Stimulated activated CD8-positive, alpha-beta memory T cell treated with anti-CD3 and anti-CD28 coated beads, Interleukin-4, amount 100 ng/mL, for 1 hour (primary cell): Measurements from ENCODE around the gene ARHGAP24.
"Not testable (repeated sequence)": the region's sequence is repeated elsewhere in the genome, so short reads cannot be mapped to it uniquely, and the experiment has no call there.

Source experiments
- DNase-seq, 2 donors: peaks; one replicate each; pipeline ENCODE4 v3.0.0-alpha.2; 2020; ENCODE audit warnings: low read depth in 2 of 2, low spot score in 1 of 2

The ARHGAP24 gene

DNA sequence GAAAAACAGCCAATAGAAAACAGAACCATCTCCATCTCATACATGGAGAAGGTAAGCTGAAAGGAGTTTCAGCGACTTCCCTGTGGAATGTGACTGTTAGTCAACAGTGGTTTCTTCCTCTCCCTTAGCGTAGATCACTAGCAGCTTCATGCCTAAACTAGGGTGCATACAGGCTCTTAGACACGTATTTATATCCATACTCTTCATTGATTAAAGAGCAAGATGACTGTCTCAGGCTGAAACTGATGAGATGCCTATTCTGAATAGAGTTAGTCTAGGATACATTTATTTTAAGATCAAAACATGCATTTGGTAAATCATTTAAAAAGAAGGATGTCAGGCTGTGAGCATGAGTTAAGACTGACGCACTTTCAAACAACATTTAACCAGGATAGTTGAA is 423.3 kb downstream of the ARHGAP24 start:
- no peak for DNase-seq

DNA sequence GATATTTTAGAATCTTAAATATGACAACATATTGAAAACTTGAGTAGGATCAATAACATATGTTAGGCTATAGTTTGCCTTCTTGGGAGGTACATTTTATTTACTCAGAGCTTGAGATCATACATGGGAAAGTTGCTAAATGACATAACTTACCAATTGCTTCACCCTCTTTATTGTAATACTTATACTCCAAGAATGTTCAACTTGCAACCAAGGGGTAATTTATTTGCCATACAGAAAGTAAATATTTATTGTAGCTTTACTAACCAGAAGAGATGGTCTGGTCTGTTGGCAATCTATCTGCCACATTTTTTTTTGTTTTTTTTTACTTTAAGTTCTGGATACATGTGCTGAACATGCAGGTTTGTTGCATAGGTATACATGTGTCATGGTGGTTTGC is 426.6 kb downstream of the ARHGAP24 start:
- no peak for DNase-seq

DNA sequence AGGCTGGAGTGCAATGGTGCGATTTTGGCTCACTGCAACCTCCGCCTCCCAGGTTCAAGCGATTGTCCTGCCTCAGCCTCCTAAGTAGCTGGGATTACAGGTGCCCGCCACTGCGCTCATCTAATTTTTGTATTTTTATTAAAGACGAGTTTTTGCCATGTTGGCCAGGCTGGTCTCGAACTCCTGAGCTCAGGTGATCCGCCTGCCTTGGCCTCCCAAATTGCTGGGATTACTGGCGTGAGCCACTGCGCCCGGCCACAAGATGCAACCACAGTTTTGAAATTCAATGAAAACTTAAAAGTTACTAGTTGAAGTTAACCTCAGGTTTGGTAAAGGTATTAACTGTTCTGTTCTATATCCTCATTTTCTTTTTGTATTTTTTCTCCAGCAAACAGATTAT is 427.7 kb downstream of the ARHGAP24 start:
- DNase-seq: not testable (repeated sequence)

DNA sequence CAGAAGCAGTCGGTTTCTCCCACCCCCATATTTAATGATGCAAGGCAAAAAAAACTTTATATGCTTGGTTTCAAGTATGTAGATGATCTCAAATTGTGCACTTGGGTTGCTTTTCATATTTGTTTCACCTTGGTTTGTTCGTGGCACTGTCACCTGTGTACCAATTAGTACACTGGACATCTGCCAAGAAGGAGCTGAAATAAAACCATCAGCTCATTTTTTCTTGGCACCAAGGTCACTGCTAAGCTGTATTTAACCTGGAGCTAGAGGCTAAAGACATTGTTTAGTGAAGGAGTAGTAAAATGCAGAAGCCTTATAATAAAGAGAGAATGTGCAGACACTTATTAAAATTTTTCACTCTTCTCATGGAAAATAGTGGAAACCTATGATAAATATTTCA is 430.8 kb downstream of the ARHGAP24 start:
- DNase-seq: no peak

DNA sequence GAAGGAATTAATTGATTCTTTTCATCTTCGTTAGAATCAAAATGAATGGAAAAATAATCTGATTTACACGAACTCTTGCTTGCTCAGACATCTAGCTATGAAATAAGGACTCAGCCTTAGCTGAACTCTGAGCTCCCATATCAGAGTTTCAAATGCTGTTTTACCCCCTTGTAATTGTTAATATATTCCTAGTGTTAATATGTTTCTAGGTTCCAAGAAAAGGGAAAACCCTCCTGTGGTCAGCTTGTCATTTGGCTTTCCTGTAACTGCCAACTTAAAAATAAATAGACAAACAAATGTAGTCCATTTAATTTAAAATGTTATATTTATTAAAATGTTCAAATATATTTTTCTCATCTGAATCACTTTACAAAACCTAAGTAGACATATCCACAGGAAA is 432.1 kb downstream of the ARHGAP24 start:
- no peak for DNase-seq

DNA sequence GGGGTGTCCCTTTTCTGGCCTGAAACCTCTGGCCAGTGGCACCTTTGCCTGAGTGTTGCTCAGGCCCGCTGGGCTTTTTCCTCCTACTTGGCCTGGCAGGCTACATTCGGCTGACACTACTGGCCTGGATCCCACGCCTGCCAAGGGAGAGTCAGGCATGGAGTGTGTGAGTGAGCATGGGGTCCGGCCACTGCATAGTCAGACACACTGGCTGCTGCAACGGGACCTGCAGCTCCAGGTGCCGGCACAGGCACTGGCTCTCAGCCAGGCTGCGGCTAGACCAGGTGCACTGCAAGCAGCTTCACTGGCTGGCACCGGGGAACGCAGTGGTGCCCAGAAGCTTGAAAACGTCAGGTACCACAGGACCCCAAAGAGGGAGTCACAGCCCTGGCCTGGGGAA is 434.9 kb downstream of the ARHGAP24 start:
- DNase-seq: no peak

DNA sequence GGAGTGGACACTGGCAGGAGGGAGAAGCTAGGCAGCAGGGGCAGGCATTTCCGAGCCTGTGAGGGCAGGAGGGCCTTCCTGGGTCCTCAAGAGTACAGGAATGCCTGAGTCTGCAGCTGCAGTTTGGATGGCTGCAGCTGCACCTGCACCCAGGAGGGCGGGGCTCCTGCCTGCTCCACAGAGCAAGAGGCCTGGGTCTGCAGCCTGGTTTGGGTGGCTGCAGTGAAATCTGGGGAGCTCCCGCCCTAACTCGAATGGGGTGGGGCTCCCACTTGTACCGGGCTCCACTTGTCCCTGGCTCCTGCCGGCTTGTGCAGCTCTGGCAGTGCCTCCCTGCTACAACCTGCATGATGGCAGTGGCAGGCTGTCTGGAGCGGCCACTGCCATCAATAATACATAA is 436.0 kb downstream of the ARHGAP24 start:
- no peak for DNase-seq

DNA sequence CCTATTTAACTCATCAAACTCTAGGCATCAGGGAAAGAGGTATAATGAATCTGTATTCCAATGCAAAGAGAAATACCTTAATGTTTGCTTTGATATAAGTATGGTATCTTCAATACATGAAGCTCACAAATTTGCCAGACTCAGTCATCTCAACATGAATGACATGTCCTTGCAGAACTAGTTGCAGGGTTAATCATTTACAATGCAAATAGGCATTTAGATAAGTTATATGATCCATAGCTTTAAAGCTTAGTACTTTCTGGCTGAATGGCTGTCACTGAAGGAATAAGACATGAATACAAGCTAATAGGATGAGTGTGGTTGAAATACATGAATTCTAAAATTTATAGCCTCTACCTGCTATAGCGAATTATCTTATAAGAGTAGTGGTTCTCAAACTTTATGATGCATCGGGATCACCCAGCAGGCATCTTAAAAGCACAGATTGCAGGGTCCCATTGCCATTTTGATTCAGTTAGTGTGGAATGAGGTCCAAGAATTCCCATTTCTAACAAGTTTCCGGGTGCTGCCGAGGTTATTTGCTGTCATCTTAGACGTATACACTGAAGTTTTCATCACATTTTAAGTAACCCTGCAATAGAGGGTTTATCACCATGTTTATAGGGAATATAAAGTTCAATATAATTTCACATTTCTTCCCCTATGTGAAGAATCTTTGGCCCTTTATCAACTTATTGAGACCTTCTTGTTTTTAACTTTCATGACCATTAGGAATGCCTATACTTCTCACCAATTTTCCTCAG is 439.2 kb downstream of the ARHGAP24 start:
- DNase-seq: no peak

DNA sequence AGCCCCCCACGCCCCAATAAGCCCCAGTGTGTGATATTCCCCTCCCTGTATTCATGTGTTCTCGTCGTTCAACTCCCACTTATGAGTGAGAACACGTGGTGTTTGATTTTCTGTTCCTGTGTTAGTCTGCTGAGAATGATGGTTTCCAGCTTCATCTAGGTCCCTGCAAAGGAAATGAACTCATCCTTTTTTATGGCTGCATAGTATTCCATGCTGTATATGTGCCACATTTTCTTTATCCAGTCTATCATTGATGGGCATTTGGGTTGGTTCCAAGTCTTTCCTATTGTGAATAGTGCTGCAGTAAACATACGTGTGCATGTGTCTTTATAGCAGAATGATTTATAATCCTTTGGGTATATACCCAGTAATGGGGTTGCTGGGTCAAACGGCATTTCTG is 440.6 kb downstream of the ARHGAP24 start:
- DNase-seq: not testable (repeated sequence)

DNA sequence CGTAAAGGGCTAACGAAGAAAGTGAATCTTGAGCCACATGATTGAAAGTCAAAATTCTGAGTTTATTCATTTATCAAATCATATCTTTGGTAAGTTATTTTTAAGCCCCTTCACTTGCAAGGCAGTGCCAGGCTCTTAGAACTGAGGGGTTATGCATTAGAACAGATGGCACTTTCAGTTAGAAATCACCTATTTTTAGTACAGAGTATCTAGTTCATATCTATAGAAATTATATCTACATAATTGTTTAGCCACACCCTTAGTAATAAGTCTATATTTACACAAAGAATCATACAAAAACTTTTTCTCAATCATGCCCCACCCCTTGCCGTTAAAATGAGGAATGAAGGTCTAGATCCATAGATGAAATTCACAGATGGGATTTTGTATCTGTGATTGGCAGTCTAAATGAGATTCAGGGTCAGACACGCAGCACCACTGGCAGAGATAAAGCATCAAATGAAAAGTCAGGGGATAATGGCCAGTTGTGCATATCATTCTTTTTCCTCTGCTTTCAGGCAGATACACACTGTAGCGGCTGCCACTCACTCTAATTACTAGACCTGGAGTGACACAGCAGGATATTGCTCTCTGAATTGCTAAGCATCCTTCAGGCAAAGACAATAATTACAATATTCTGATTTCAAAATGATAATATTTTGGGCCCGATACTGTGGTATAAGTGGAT is 444.4 kb downstream of the ARHGAP24 start:
- DNase-seq: no peak

DNA sequence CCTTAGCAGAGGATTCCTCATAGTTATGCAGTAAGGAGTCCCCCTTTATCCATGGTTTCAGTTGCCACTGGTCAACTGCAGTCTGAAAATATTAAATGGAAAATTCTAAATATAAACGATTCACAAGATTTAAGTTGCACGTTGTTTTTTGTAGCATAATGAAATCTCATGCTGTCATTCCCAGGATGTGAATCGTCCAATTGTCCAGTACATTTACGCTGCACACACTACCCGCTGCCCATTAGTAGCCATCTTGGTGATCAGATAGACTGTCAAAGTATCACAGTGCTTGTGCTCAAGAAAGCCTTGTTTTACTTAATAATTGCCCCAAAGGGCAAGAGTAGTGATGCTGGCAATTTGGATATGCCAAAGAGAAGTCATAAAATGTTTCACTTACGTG is 450.1 kb downstream of the ARHGAP24 start:
- no peak for DNase-seq

DNA sequence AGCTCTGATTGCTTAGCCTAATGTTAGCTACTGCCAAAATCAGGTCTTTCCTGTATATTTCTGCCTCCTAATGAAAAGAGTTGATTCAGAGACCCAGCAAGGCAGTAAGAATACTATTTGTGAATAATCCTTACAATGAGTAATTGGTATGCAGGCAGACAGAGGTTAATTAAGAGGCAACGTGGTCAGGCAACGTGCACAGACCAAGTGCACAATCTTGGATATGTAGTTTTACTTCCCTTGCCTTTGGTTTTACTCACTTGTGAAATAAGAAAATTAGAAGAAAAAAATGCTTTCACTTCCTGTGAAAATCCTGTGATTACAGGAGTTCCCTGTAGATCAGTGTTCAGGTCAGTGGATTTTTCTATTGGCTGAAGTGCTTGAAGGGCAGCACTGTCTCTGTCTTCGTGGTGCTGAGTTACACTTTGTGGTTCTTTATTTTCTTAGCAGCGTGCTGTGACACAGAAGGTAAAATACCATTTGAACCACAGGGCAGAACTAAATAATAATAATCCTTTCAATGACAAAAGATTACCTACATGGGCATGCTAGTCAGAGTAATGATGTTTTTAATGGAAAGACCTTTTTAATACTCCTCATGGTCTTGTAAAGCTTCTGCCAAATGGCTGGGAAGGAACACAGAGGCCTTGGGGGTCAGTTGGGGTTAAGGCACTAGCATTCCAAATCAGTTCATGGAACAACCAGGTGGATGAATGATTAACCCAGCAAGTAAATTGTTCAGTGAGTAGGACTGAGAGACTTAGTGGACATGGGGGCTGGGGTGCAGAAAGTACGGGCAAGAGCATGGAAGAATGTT is 454.0 kb downstream of the ARHGAP24 start:
- no peak for DNase-seq

DNA sequence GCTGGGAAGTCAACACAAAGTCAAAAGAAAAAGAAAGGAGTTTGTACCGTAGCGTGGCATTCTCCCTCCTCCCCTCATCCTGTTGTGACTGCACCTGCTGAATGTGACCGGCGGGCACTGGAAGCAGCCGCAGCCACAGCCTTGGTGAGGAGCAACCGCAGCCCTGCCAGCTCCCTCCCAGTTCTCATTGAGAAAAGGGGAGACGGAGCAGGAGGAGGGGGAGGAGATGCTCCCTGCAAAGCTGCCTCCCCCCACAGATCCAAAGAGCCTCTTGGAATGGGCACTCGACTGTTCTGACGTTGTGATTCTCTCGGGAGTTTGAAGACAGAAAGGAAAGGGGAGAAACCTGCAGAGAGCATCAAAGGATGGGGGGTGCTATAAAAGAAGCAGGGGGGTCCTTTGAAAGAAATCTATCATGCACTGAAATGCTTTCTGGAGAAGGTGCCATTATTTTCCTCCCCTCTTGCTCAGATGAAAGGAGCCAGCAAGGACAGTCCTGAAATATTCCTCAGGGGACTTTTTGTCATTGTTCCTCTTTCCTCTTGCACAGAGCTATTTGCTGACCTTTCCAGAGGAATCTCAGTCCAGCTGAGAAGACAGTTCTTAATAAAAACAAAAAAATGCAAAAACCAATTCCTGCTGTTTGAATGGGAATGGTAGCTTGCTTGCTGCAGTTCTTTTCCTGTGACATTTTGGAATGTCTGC is 455.2 kb downstream of the ARHGAP24 start:
- DNase-seq: no peak

DNA sequence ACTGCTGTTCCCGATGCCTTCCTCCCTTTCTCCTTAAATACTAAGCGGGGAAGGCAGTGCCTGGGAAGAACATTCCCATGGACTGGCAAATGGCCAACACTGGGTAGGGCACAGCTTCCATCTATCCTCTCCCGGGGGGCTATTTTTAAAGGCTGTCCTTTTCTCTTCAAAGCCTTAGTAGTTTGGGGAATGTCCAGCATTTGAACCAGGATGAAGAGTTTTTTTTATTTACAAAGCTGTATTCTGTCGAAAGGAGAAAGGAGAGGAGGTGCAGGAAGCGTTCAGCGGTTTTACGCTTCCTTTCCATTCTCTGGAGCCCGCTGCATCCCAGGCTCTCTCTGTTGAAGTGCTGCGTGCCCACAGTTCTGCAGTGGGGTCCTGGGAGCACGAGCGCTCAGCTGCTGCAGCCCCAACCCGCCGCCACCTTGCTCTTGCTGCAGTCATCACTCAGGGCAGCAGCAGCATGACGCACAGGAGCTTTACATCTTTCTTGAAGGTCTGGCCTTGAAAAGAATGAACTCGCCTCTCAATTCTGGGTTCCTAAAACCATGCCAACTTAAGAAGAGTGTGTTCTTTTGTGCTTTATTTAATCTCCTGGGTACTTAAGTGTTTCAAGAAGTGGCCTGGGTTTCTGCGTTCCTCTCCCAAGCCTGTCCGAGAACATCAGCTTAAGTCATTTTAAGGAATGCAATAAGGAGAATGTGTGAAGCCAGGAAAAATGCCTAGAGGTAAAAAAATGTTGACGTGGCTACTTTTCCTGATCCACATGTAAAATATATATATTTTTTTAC is 457.7 kb downstream of the ARHGAP24 start:
- DNase-seq: no peak

DNA sequence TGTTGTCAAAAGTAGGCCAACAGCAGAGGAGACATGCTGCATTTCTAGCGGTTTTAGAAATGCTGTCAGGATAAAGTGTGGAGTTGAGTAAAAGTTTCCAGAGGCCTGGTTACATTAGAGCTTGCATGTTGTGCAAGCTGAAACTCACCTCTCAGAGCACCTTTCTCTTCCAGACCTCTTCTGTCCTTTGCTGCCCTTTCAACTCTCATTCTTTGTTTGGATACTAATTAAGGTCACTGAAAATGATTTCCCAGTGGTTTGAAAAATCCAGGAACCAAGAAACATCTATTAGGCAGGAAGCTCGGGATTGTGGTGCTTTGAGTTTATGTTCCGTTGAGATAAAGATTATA is 458.3 kb downstream of the ARHGAP24 start:
- DNase-seq: no peak

DNA sequence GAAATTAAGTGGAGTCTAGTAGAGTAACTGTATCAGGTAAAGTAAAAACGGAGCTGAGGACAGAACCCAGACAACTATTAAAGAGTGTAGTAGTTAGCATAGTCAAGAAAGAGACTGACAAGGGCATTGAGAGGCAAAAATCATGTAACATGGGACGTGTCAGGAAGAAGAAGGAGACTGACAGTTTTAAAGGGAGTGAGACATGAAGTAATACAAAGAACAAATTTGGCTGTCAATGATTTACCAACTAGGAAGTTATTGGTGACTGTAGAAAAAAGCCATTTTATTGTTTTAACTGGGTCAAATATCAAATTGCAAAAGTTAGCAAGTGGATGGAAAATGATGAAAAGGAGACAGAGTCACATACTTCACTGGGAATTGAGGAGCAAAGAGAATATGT is 462.6 kb downstream of the ARHGAP24 start:
- no peak for DNase-seq

DNA sequence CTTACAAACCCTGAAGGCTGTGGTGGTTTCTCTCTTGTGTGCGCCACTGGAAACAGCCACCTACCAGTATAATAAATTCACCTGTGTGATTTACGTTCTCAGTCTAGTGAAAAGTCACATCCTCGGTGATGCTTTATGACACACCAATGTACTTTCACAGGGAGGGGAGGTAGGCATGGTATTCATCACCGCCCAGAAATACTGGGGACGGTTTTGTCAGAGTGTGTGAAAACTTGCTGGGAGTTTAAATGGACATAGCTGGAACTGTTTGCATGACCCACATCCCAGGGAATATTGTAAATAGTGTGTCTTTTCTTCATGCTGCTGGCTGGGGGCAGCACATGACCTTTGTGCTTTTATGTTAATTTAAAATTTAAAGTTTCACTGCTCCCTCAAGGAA is 463.1 kb downstream of the ARHGAP24 start:
- no peak for DNase-seq

DNA sequence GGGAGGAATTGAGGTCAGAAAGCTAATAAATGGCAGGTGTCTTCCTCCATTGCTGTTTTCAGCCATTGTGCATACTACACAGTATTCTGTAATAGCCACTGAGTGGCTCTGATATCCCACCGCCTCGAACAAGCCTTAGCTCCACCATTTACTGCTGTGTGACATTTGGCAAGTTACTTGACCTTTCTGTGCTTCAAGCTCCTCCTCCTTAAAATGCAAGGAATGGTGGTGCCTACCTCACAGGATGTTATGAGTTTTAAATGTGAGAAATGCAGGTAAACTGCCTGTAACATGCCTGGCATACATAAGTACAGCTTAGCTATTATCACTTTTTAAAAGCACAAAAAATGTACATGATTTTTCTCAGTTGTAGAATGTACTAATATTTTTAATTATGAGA is 464.0 kb downstream of the ARHGAP24 start:
- DNase-seq: no peak

DNA sequence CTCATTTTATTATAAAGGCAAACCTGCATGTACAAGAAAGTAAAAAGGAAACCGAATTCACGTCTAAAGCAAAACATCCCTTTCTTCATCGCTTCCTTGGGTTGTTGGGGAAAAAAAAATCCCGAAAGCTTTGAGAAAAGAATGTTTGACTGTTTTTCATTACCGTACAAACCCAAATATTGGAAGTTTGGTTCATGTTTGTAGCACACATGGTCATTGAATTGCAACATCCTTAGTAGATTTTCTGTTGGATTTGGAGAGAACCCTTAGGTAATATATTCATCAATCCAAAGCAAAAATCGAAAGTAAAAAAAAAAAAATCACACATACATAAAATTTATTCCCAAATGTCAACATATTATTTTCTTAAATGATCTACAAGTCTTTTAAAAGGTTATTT is 464.6 kb downstream of the ARHGAP24 start:
- DNase-seq: no peak

DNA sequence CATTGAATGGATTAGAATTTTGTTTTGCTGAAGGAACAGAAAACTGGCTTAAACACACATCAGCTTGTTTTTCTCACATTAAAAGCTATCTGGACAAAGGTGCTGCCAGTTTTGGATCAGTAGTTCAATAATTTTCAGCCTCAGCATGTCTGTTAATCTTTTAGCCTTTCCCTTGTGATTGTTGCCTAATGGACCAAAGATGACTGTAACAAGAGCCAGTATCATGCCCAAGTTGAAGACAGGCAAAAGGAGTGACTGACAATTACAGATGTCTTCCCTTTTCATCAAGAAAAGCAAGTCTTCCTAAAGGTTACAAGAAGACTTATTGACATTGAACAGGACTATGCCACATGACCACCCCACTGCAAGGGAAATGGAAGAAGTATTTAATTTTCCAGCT is 465.2 kb downstream of the ARHGAP24 start:
- DNase-seq: no peak

DNA sequence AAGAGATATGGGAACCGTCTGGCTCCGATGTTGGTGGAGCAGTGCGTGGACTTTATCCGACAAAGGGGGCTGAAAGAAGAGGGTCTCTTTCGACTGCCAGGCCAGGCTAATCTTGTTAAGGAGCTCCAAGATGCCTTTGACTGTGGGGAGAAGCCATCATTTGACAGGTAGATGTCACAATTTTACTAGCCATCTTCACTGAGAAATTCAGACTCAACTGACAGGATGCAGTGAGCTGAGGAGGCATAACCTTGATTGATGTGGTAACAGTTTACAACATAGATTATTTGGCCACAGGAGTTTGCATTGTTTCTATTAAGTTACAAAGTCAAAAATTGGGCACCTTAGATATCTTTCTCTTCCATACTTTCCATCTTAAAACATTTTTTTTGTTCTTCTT is 467.2 kb downstream of the ARHGAP24 start:
- no peak for DNase-seq
